Stomach (tissue), 4 donors: ENCODE measurements around the gene TMEM123.
"Not testable (repeated sequence)": the region's sequence is repeated elsewhere in the genome, so short reads cannot be mapped to it uniquely, and the experiment has no call there.

Source experiments
- EP300 ChIP-seq: sonication (generic); formaldehyde crosslinking; IDR thresholded peaks from one replicate; pipeline ENCODE4 v1.6.1; 2017; ENCODE audit warnings: antibody characterized with exemption
- POLR2A ChIP-seq, 4 donors: fragments of 450-650 bp; IDR thresholded peaks; one replicate each; pipeline ENCODE4 v1.6.1; 2016; ENCODE audit warnings: antibody characterized with exemption in 4 of 4, control low read depth in 2 of 4, mild to moderate bottlenecking in 1 of 4, moderate library complexity in 1 of 4
- POLR2AphosphoS5 ChIP-seq, 3 donors: sonication (generic); formaldehyde crosslinking; IDR thresholded peaks; one replicate each; pipeline ENCODE4 v1.6.1; 2016; ENCODE audit warnings: antibody characterized with exemption in 3 of 3
- TF ChIP-seq, protein P1 (sequence below), 7 experiments: fragments of 450-650 bp in 4 of 7; fragments of 200-600 bp in 3 of 7; sonication (generic) in 3 of 7; IDR thresholded peaks; one replicate each; pipeline ENCODE4 v1.5.1; 2016 to 2019; ENCODE audit warnings: antibody characterized with exemption in 7 of 7, control low read depth in 2 of 7, mild to moderate bottlenecking in 1 of 7

- TF ChIP-seq, protein P1, sequence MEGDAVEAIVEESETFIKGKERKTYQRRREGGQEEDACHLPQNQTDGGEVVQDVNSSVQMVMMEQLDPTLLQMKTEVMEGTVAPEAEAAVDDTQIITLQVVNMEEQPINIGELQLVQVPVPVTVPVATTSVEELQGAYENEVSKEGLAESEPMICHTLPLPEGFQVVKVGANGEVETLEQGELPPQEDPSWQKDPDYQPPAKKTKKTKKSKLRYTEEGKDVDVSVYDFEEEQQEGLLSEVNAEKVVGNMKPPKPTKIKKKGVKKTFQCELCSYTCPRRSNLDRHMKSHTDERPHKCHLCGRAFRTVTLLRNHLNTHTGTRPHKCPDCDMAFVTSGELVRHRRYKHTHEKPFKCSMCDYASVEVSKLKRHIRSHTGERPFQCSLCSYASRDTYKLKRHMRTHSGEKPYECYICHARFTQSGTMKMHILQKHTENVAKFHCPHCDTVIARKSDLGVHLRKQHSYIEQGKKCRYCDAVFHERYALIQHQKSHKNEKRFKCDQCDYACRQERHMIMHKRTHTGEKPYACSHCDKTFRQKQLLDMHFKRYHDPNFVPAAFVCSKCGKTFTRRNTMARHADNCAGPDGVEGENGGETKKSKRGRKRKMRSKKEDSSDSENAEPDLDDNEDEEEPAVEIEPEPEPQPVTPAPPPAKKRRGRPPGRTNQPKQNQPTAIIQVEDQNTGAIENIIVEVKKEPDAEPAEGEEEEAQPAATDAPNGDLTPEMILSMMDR (IDR thresholded peaks at IDR 0.05), result not testable (repeated sequence)
- not testable (repeated sequence) for TF ChIP-seq POLR2A (IDR thresholded peaks at IDR 0.05); EP300; POLR2AphosphoS5 (IDR thresholded peaks at IDR 0.05)
Observed at GRCh38 chr11:102444693-102445092, 7.9 kb downstream of the TMEM123 start.
